HCT116 (cell line): ENCODE results near the gene WDR37. TPM values are rescaled to one million over a fixed set of nuclear protein-coding genes. Genes with fewer than 3 reads are reported as not detected.

Source experiments
- ATAC-seq: fragments of 200-7000 bp; cut with Tn5 transposase; 2 replicates; pipeline ENCODE4 v1.9.1; 2020; ENCODE audit warnings: mild to moderate bottlenecking, moderate library complexity
- BruUV-seq: library from RNA; stranded (reverse); fragments of 400-500 nt; replicated peaks from 2 replicates; lab custom pipeline; 2021; lab: Mats Ljungman, UMichigan
- CTCF ChIA-PET: fragments of 300-600 bp; sonication (Branson Sonifier 250); formaldehyde crosslinking; loops from one replicate; lab custom pipeline; 2021; ENCODE audit warnings: antibody characterized with exemption; lab: Charles Lee
- POLR2A ChIA-PET: fragments of 300-600, 350-600 bp; sonication (Branson Sonifier 250); formaldehyde crosslinking; loops from one replicate; lab custom pipeline; 2021; ENCODE audit warnings: antibody characterized with exemption; lab: Charles Lee
- RAD21 ChIA-PET, 2 experiments: fragments of 300-600 bp; sonication (Branson Sonifier 250); formaldehyde crosslinking; loops; one replicate each; lab custom pipeline; 2023; ENCODE audit warnings: low total read pairs in 2 of 2; ENCODE audit not compliant: uncharacterized antibody in 2 of 2, unreplicated experiment in 2 of 2, low non-redundant PET in 1 of 2; lab: Charles Lee
- DNase-seq: peaks from one replicate; pipeline ENCODE4 v3.0.0-alpha.2; 2010; ENCODE audit warnings: low read depth, low spot score
- H2AFZ ChIP-seq: fragments of 200-600 bp; shearing (Covaris generic), sonication (generic); 2 replicates; pipeline ENCODE4 v1.6.1; 2017; ENCODE audit warnings: low read depth, mixed run types, mixed read lengths, antibody characterized with exemption, low read length; ENCODE audit not compliant: poor library complexity, severe bottlenecking
- H3K27ac ChIP-seq: 2 replicates; pipeline ENCODE4 v1.5.1; 2012; ENCODE audit warnings: low read depth, low read length
- H3K27me3 ChIP-seq: fragments of 200-600 bp; sonication (generic); 2 replicates; pipeline ENCODE4 v1.6.1; 2016; ENCODE audit warnings: mixed run types, low read length, mixed read lengths; ENCODE audit not compliant: insufficient read depth
- H3K36me3 ChIP-seq, 2 experiments: fragments of 200-500 bp in 1 of 2; fragments of 200-600 bp in 1 of 2; sonication (Bioruptor generic) in 1 of 2; sonication (generic) in 1 of 2; 2 replicates each; pipeline versions ENCODE4 v1.5.1 to v1.6.1; 2014 to 2016; ENCODE audit warnings: low read length in 2 of 2, inconsistent platforms in 1 of 2, mixed read lengths in 1 of 2, mixed run types in 1 of 2; ENCODE audit not compliant: insufficient read depth in 2 of 2, control insufficient read depth in 1 of 2
- H3K4me1 ChIP-seq, 2 experiments: fragments of 200-600 bp in 1 of 2; sonication (generic) in 1 of 2; 2 replicates each; pipeline versions ENCODE4 v1.5.1 to v1.6.1; 2012 to 2017; ENCODE audit warnings: low read length in 2 of 2, inconsistent platforms in 1 of 2, mild to moderate bottlenecking in 1 of 2, mixed read lengths in 1 of 2, mixed run types in 1 of 2, moderate library complexity in 1 of 2; ENCODE audit not compliant: insufficient read depth in 2 of 2, control insufficient read depth in 1 of 2
- H3K4me2 ChIP-seq: fragments of 200-600 bp; sonication (generic); 2 replicates; pipeline ENCODE4 v1.6.1; 2017; ENCODE audit warnings: mixed run types, low read length, mixed read lengths
- H3K4me3 ChIP-seq, 2 experiments: fragments of 200-600 bp in 1 of 2; sonication (generic) in 1 of 2; replicated peaks in 1 of 2; 2 replicates each; pipeline ENCODE4 v1.5.1; 2011 to 2016; ENCODE audit warnings: low read length in 2 of 2, control low read depth in 1 of 2, low read depth in 1 of 2, mild to moderate bottlenecking in 1 of 2, mixed read lengths in 1 of 2, mixed run types in 1 of 2
- H3K79me2 ChIP-seq: fragments of 200-600 bp; sonication (generic); 2 replicates; pipeline ENCODE4 v1.6.1; 2017; ENCODE audit warnings: mild to moderate bottlenecking, mixed run types, low read length, moderate library complexity, mixed read lengths; ENCODE audit not compliant: insufficient read depth
- H3K9ac ChIP-seq: fragments of 200-600 bp; sonication (generic); 2 replicates; pipeline ENCODE4 v1.6.1; 2016; ENCODE audit warnings: low read length, mixed read lengths
- H3K9me2 ChIP-seq: fragments of 200-600 bp; sonication (generic), shearing (Covaris generic); 2 replicates; pipeline ENCODE4 v1.6.1; 2017; ENCODE audit warnings: mixed run types, mild to moderate bottlenecking, moderate library complexity; ENCODE audit not compliant: insufficient read depth
- H3K9me3 ChIP-seq, 2 experiments: fragments of 200-500 bp in 1 of 2; fragments of 200-600 bp in 1 of 2; sonication (Bioruptor generic) in 1 of 2; sonication (generic) in 1 of 2; 2 replicates each; pipeline ENCODE4 v1.6.1; 2014 to 2017; ENCODE audit warnings: low read length in 2 of 2, mixed read lengths in 2 of 2, inconsistent platforms in 1 of 2, low read depth in 1 of 2, mild to moderate bottlenecking in 1 of 2, mixed run types in 1 of 2, moderate library complexity in 1 of 2; ENCODE audit not compliant: control insufficient read depth in 1 of 2, insufficient read depth in 1 of 2
- H4K20me1 ChIP-seq: fragments of 200-600 bp; sonication (generic), shearing (Covaris generic); 2 replicates; pipeline ENCODE4 v1.6.1; 2017; ENCODE audit warnings: mixed run types, mild to moderate bottlenecking, moderate library complexity; ENCODE audit not compliant: insufficient read depth
- CBX3 ChIP-seq: IDR thresholded peaks from 2 replicates; pipeline ENCODE4 v1.6.1; 2012; ENCODE audit warnings: low read depth
- CEBPB ChIP-seq: IDR thresholded peaks from 2 replicates; pipeline ENCODE4 v1.6.1; 2012; ENCODE audit warnings: low read depth
- CTCF ChIP-seq, 3 experiments: fragments of 200-600 bp in 1 of 3; sonication (generic) in 1 of 3; IDR thresholded peaks in 2 of 3; conservative IDR thresholded peaks in 1 of 3; 2 replicates each; pipeline ENCODE4 v1.5.1; 2012 to 2017; ENCODE audit warnings: low read depth in 2 of 3, low read length in 2 of 3, antibody characterized with exemption in 1 of 3, borderline replicate concordance in 1 of 3, control low read depth in 1 of 3, mild to moderate bottlenecking in 1 of 3, mixed read lengths in 1 of 3, mixed run types in 1 of 3, moderate library complexity in 1 of 3; ENCODE audit not compliant: insufficient read depth in 1 of 3
- EGR1 ChIP-seq: IDR thresholded peaks from 2 replicates; pipeline ENCODE4 v1.6.1; 2012; ENCODE audit warnings: low read depth
- ELF1 ChIP-seq: IDR thresholded peaks from 2 replicates; pipeline ENCODE4 v1.6.1; 2012; ENCODE audit warnings: low read depth, borderline replicate concordance
- EZH2 ChIP-seq: fragments of 200-600 bp; sonication (generic); IDR thresholded peaks from 2 replicates; pipeline ENCODE4 v1.6.1; 2017; ENCODE audit warnings: antibody characterized with exemption, mixed run types
- FOSL1 ChIP-seq: IDR thresholded peaks from 2 replicates; pipeline ENCODE4 v1.6.1; 2012; ENCODE audit warnings: low read depth
- JUND ChIP-seq: IDR thresholded peaks from 2 replicates; pipeline ENCODE4 v1.6.1; 2012
- POLR2AphosphoS5 ChIP-seq: IDR thresholded peaks from 2 replicates; pipeline ENCODE4 v1.6.1; 2011; ENCODE audit warnings: mild to moderate bottlenecking, low read depth, low read length, moderate library complexity
- RAD21 ChIP-seq: IDR thresholded peaks from 2 replicates; pipeline ENCODE4 v1.6.1; 2012; ENCODE audit warnings: low read depth, mild to moderate bottlenecking
- REST ChIP-seq: IDR thresholded peaks from 2 replicates; pipeline ENCODE4 v1.6.1; 2012; ENCODE audit warnings: low read depth
- SP1 ChIP-seq: IDR thresholded peaks from 2 replicates; pipeline ENCODE4 v1.6.1; 2012; ENCODE audit warnings: low read depth
- SRF ChIP-seq: IDR thresholded peaks from 2 replicates; pipeline ENCODE4 v1.6.1; 2012; ENCODE audit warnings: low read depth
- YY1 ChIP-seq: IDR thresholded peaks from 2 replicates; pipeline ENCODE4 v1.6.1; 2011; ENCODE audit warnings: low read length, low read depth, moderate library complexity, mild to moderate bottlenecking; ENCODE audit not compliant: insufficient replicate concordance; ENCODE audit errors: extremely low read depth
- ZNF274 ChIP-seq: fragments of 200-500 bp; sonication (Bioruptor generic); IDR thresholded peaks from 2 replicates; pipeline ENCODE4 v1.6.1; 2014; ENCODE audit warnings: mild to moderate bottlenecking, low read depth, low read length, inconsistent platforms
- intact Hi-C: fragments of 100-400 bp; cut with micrococcal nuclease; formaldehyde crosslinking; loops from 2 replicates; pipeline ENCODE4 v1.10.0; 2022
- total RNA-seq: library from RNA; stranded (reverse); gene quantifications from one replicate; pipeline ENCODE4 v1.2.1, GENCODE V29; 2021; ENCODE audit not compliant: unreplicated experiment
- TF ChIP-seq, protein P1 (sequence below): IDR thresholded peaks from 2 replicates; pipeline ENCODE4 v1.6.1; 2011; ENCODE audit warnings: mild to moderate bottlenecking, low read length, moderate library complexity; ENCODE audit not compliant: insufficient replicate concordance; ENCODE audit errors: extremely low read depth

WDR37 gene
- total RNA-seq, 1 experiment from 2014 or later, result 9.1 TPM

GRCh38 chr10:1044964-1045363 is 11.2 kb upstream of the WDR37 start (continued):
- TF ChIP-seq CTCF (IDR thresholded peaks at IDR 0.05 in 2 of 3, conservative IDR thresholded peaks at IDR 0.05 in 1 of 3; ENCODE audit: borderline replicate concordance in 1 of 3, insufficient read depth in 1 of 3, low read depth in 2 of 3, low read length in 2 of 3), result no peak

DNA sequence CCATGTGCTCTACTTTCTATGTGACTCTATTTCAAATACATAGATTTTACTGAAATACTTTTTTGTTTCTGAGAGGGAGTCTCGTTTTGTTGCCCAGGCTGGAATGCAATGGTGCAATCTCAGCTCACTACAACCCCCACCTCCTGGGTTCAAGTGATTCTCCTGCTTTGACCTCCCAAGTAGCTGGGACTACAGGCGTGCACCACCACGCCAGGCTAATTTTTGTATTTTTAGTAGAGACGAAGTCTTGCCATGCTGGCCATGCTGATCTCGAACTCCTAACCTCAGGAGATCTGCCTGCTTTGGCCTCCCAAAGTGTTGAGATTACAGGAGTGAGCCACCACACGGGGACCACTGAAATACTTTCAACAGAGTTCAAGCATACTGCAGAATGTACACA is 10.8 kb upstream of the WDR37 start:
- peaks cover 48% of the 10 kb centered on the region for H3K79me2 ChIP-seq
- intact Hi-C loops, result no loop called here
- no peak for TF ChIP-seq CTCF (IDR thresholded peaks at IDR 0.05 in 2 of 3, conservative IDR thresholded peaks at IDR 0.05 in 1 of 3; ENCODE audit: borderline replicate concordance in 1 of 3, insufficient read depth in 1 of 3, low read depth in 2 of 3, low read length in 2 of 3)
- no peak for TF ChIP-seq FOSL1
- TF ChIP-seq SP1, result no peak
- TF ChIP-seq SRF, result no peak
- TF ChIP-seq REST, result no peak
- TF ChIP-seq CBX3, result no peak
- no peak for TF ChIP-seq ZNF274
- no peak for TF ChIP-seq JUND
- no peak for TF ChIP-seq YY1
- no peak for TF ChIP-seq EZH2
- TF ChIP-seq CEBPB, result no peak
- TF ChIP-seq, protein P1, sequence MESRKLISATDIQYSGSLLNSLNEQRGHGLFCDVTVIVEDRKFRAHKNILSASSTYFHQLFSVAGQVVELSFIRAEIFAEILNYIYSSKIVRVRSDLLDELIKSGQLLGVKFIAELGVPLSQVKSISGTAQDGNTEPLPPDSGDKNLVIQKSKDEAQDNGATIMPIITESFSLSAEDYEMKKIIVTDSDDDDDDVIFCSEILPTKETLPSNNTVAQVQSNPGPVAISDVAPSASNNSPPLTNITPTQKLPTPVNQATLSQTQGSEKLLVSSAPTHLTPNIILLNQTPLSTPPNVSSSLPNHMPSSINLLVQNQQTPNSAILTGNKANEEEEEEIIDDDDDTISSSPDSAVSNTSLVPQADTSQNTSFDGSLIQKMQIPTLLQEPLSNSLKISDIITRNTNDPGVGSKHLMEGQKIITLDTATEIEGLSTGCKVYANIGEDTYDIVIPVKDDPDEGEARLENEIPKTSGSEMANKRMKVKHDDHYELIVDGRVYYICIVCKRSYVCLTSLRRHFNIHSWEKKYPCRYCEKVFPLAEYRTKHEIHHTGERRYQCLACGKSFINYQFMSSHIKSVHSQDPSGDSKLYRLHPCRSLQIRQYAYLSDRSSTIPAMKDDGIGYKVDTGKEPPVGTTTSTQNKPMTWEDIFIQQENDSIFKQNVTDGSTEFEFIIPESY, result no peak
- TF ChIP-seq RAD21, result no peak
- TF ChIP-seq ELF1, result no peak
- no peak for TF ChIP-seq EGR1
- no peak for TF ChIP-seq POLR2AphosphoS5
- TF ChIP-seq, all 23 proteins: peak for 0
- H3K9me3 ChIP-seq, result no peaks in the 10 kb centered on the region
- ChIA-PET POLR2A (no interaction called here), CTCF (no interaction called here), RAD21 (no interaction called here)
- H3K9me2 ChIP-seq, result no peaks in the 10 kb centered on the region
- H3K4me3 ChIP-seq, result no peak overlapping the region
- TSS peak; percentile 13 for BruUV-seq
- no peak overlapping the region for H2AFZ ChIP-seq
- H3K4me1 ChIP-seq, result peaks cover 6 to 15% of the 10 kb centered on the region in 2 experiments; a peak in 3 of 4 replicates
- H3K27me3 ChIP-seq, result no peaks in the 10 kb centered on the region
- no peaks in the 10 kb centered on the region; the same call in 1 of the 2 replicates for H4K20me1 ChIP-seq
- H3K9ac ChIP-seq, result no peak overlapping the region
- peaks cover 9 to 23% of the 10 kb centered on the region in 2 experiments for H3K36me3 ChIP-seq
- no peak for ATAC-seq
- H3K27ac ChIP-seq, result no peak overlapping the region
- no peak overlapping the region for H3K4me2 ChIP-seq
- no peak for DNase-seq
